Measurements from ENCODE around the gene NEK4. TPM values are rescaled to one million over a fixed set of nuclear protein-coding genes. Genes with fewer than 3 reads are reported as not detected.

NEK4 gene
- total and polyA plus RNA-seq, 10 of the 15 experiments (the other 5 are each of a cell fraction or from before 2014, with no cell fraction given): 7.0 to 29.1 (median 16.4) TPM

DNA sequence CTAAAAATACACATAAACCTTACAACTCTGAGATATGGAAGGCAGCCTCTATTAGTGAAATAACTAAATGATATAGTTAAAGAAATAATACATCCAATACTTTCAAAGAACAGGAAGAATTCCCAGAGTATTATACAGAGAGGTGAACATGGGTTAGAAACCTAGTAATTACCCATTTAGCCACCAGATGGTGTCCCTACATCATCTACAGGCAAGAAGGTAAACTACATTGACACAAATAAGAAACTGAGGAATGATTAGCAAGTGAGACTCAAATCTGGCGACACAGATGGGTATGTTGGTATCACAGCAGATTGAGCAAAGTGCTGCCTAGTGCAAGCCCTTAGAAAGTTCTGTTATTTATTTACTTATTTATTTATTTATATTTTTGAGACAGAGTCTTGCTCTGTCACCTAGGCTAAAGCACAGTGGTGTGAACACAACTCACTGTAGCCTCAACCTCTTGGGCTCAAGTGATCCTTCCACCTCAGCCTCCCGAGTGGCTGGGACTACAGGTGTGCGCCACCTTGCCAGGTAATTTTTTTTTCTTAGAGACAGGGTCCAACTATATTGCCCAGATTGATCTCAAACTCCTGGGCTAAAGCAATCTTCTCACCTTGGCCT is 28.2 kb downstream of the NEK4 start:
- Histone ChIP-seq H3K4me1 (ENCODE audit: control insufficient read depth, insufficient read depth, low read length) (no peaks in the 10 kb centered on the region), H3K27me3 (replicated peaks in 1 of 2; ENCODE audit: control insufficient read depth in 2 of 2, insufficient read depth in 2 of 2, low read length in 1 of 2) (no peaks in the 10 kb centered on the region), H3K79me2 (ENCODE audit: control insufficient read depth, insufficient read depth, low read length) (no peaks in the 10 kb centered on the region), H2AFZ (ENCODE audit: control insufficient read depth, low read depth, low read length) (no peak overlapping the region), H3K9me3 (replicated peaks; ENCODE audit: control insufficient read depth, insufficient read depth, low read length) (no peaks in the 10 kb centered on the region), H3K27ac (ENCODE audit: control insufficient read depth, insufficient read depth) (no peak overlapping the region), H3K4me3 (no peak overlapping the region), H3K4me2 (ENCODE audit: control insufficient read depth, insufficient read depth) (no peak overlapping the region), H4K20me1 (ENCODE audit: control insufficient read depth, insufficient read depth) (no peaks in the 10 kb centered on the region), H3K9ac (ENCODE audit: control insufficient read depth, insufficient read depth, low read length) (no peak overlapping the region), H3K36me3 (ENCODE audit: control insufficient read depth in 2 of 2, insufficient read depth in 2 of 2, low read length in 1 of 2) (peaks cover 0 to 13% of the 10 kb centered on the region in 2 experiments; a peak in 2 of 4 replicates)
- ChIA-PET RAD21 (ENCODE audit: unreplicated experiment) (interaction anchor here (1.0 to 2.3 kb wide), 6 partner anchors 46 to 331 kb away, joined by 3 to 8 read pairs (median 6); no protein-coding TSS in a partner anchor), CTCF (interaction anchor here (0.7 to 4.4 kb wide), 12 partner anchors 10 to 243 kb away, joined by 3 to 25 read pairs (median 4); no protein-coding TSS in a partner anchor), POLR2A (interaction anchor here (1.1 kb wide), 1 partner anchor 35 kb away, joined by 4 read pairs; no protein-coding TSS in a partner anchor), SMC1A (ENCODE audit: uncharacterized antibody, unreplicated experiment) (interaction anchor here (1.0 to 1.1 kb wide), 4 partner anchors 78 to 329 kb away, joined by 3 to 5 read pairs (median 4); no protein-coding TSS in a partner anchor)
- in situ Hi-C loops (cut with MboI): no loop called here
- TF ChIP-seq SMC3 (IDR thresholded peaks at IDR 0.05; ENCODE audit: borderline replicate concordance, low read length) (peak; percentile 74; the same call in 1 of the 2 replicates), RAD21 (IDR thresholded peaks at IDR 0.05; ENCODE audit: insufficient read depth, low read depth, low read length) (peak; percentile 91)
- TF ChIP-seq, protein P1, sequence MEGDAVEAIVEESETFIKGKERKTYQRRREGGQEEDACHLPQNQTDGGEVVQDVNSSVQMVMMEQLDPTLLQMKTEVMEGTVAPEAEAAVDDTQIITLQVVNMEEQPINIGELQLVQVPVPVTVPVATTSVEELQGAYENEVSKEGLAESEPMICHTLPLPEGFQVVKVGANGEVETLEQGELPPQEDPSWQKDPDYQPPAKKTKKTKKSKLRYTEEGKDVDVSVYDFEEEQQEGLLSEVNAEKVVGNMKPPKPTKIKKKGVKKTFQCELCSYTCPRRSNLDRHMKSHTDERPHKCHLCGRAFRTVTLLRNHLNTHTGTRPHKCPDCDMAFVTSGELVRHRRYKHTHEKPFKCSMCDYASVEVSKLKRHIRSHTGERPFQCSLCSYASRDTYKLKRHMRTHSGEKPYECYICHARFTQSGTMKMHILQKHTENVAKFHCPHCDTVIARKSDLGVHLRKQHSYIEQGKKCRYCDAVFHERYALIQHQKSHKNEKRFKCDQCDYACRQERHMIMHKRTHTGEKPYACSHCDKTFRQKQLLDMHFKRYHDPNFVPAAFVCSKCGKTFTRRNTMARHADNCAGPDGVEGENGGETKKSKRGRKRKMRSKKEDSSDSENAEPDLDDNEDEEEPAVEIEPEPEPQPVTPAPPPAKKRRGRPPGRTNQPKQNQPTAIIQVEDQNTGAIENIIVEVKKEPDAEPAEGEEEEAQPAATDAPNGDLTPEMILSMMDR (IDR thresholded peaks at IDR 0.05 in 2 of 3, conservative IDR thresholded peaks at IDR 0.05 in 1 of 3; ENCODE audit: control insufficient read depth in 2 of 3, extremely low read depth in 1 of 3, insufficient read depth in 1 of 3, low read depth in 3 of 3, low read length in 3 of 3): peak; percentile 60 to 80 (median 68); a peak in 5 of 6 replicates
- TF ChIP-seq, protein P2, sequence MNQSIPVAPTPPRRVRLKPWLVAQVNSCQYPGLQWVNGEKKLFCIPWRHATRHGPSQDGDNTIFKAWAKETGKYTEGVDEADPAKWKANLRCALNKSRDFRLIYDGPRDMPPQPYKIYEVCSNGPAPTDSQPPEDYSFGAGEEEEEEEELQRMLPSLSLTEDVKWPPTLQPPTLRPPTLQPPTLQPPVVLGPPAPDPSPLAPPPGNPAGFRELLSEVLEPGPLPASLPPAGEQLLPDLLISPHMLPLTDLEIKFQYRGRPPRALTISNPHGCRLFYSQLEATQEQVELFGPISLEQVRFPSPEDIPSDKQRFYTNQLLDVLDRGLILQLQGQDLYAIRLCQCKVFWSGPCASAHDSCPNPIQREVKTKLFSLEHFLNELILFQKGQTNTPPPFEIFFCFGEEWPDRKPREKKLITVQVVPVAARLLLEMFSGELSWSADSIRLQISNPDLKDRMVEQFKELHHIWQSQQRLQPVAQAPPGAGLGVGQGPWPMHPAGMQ (IDR thresholded peaks at IDR 0.05; ENCODE audit: borderline replicate concordance): no peak
- DNase-seq (ENCODE audit: low read depth, low spot score) (peak; percentile 15), FAIRE-seq (no peak), ATAC-seq (peak; percentile 83)
- WGBS (ENCODE audit: insufficient coverage, insufficient replicate concordance, low lambda C conversion rate, missing lambda C conversion rate): 67% methylated on average over 3 of the region's 3 CpGs
- intact Hi-C loops (cut with micrococcal nuclease; ENCODE audit: unreplicated experiment): loop anchor here (1.0 to 5.0 kb wide), 5 partner anchors 57 to 330 kb away; no protein-coding TSS in a partner anchor
- BruUV-seq (replicated peaks): no TSS peak

Data from GM12878 (cell line).